Activated T-helper 1 cell treated with Interleukin-2 at 50 U/mL for 16 hours (primary cell): ENCODE measurements around the gene MRPL19.
A peak's percentile ranks its signal among the peaks of the same experiment; 100 is the strongest.

Source experiments
- DNase-seq: peaks from one replicate; pipeline ENCODE4 v3.0.0-alpha.2; 2020; ENCODE audit warnings: low read depth

The MRPL19 gene

GRCh38 chr2:75646583-75647425, at the start of gene MRPL19:
TSS of gene MRPL19 (plus strand) at chr2:75646783. CDS start at chr2:75646808, 25 bp downstream.
- peak; percentile 59 for DNase-seq

- no peak for DNase-seq
Observed at GRCh38 chr2:75596784-75597183, 49.8 kb upstream of the MRPL19 start.

GRCh38 chr2:75597949-75598348, 48.6 kb upstream of the MRPL19 start:
- DNase-seq: no peak

DNA sequence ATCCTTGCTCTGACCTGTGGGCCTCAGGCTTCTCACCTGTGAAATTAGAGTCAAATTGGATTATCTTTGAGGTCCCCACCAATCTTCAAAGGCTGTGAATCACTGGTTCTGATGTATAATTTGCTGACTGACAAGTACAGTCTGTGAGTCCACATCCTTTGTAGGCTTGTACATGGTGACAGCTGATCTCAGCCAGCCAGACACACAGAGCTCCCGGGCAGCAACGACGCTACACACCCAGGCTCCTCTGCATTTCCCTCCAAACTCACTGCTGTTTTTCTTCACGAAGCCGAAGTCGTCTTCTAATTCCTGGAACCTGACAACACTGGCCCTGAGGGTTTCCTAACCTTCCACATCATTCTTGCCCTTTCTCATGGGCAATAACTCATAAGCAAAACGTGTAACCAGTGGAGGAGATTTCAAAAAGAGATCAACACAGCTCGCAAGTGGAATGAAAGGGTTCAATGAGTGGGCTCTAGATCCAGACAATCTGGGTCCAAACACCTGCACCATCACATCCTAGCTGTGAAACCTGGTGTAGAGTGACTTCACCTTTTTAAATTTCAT, 47.9 kb upstream of the MRPL19 start:
- DNase-seq: no peak

GRCh38 chr2:75600461-75601011, 46.0 kb upstream of the MRPL19 start:
- DNase-seq: no peak

GRCh38 chr2:75602724-75603342, 43.8 kb upstream of the MRPL19 start:
- DNase-seq: no peak

DNA sequence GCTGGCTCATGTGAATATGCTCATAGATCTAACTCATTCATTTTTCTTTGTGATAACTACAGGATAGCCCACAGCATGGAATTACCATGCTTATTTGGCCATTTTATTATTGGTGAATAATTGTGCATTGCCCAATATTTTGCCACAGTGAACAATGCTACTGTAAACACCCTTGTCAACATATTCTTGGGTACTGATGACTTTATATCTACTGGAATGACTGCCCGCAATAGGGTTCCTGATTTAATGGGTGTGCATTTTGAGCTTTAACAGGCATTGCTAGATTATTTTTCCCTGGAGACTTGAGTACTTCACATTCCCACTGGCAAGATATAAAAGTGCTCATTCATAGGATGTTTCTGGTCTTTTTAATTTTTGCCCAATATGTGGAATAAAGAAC, 43.1 kb upstream of the MRPL19 start:
- DNase-seq: no peak

DNA sequence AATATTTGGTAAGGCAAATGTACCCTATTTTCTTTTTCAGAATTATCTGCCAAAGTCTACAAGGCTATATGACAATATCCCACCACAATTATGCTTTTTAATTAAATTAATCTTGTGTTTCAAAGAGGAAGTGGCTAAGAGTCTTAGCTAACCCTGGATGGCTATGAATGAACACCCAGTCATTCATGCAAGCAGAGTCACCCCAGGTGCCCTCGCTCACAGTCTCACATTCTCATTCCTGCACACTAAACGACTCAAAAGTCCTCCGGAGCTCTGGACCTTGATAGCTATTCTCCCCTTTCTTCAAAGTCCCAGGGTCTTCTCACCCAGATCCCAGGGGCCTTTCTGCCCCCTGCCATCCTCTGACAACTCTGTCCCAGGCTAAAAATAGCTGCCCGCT, 42.1 kb upstream of the MRPL19 start:
- DNase-seq: no peak

- no peak for DNase-seq
Observed at GRCh38 chr2:75605770-75606529, 40.6 kb upstream of the MRPL19 start.

GRCh38 chr2:75606761-75607399, 39.7 kb upstream of the MRPL19 start:
- DNase-seq: no peak

DNA sequence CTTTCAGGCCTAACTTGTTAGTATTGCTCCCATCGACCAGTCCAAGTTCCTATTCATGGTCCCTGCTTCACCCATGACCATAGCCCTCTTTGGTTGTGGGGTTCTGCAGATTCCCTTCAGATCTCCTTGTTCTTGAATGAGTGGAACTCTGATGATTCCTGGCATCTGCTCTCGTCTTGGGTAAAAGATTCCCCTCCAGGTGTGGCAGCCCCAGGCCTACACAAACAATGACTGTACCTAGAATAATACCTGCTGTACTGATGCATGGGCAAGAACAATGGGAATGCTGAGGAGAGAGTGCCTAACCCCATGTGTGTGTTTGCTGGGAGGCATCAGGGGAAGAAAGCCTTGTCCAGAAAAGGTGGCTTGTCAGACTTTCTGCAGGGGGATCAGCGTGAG, 39.2 kb upstream of the MRPL19 start:
- no peak for DNase-seq

DNA sequence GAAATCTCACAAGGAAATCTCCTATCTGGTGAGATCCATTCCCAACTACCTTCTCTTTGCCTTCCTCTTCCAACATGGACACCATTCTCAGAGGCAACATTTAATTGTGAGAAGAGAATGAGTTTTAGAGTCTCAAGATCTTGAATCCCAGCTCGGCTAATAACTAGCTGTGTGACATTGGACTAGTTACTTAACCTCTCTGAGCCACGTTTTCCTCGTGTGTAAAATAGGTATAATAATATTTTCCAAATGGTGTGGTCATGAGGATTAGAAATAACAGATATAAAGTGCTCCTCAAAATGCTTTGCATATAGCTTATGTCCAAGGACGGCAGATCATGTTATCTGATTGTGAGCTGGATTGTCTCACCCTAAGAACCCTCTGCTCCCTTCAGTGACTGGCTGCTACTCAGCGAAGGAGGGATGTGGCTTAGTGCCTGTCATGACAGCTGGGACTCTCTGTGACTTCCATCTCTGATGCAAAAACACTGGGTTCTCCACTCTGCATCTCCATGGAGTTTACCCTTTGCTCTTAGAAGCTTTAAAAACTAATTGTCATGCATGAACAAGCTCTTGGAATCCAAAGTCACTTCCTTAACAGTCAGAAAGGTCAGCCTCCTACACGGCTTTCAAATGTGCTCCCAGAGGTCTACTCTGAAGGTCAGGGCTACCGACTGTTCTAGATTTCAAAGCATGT, 38.4 kb upstream of the MRPL19 start:
- no peak for DNase-seq

- DNase-seq: peak; percentile 9
Observed at GRCh38 chr2:75608684-75609333, 37.8 kb upstream of the MRPL19 start.

GRCh38 chr2:75609334-75609689, 37.3 kb upstream of the MRPL19 start:
- no peak for DNase-seq

GRCh38 chr2:75609937-75610508, 36.6 kb upstream of the MRPL19 start:
- no peak for DNase-seq

GRCh38 chr2:75610671-75611070, 35.9 kb upstream of the MRPL19 start:
- no peak for DNase-seq

- DNase-seq: no peak
Observed at GRCh38 chr2:75612108-75612861, 34.3 kb upstream of the MRPL19 start.

- no peak for DNase-seq
Observed at GRCh38 chr2:75612862-75613243, 33.7 kb upstream of the MRPL19 start.

GRCh38 chr2:75614162-75614651, 32.4 kb upstream of the MRPL19 start:
- no peak for DNase-seq
